ENCODE measurements around the gene SNTG2.
"Not testable (repeated sequence)": the region's sequence is repeated elsewhere in the genome, so short reads cannot be mapped to it uniquely, and the experiment has no call there.

Gene SNTG2

DNA sequence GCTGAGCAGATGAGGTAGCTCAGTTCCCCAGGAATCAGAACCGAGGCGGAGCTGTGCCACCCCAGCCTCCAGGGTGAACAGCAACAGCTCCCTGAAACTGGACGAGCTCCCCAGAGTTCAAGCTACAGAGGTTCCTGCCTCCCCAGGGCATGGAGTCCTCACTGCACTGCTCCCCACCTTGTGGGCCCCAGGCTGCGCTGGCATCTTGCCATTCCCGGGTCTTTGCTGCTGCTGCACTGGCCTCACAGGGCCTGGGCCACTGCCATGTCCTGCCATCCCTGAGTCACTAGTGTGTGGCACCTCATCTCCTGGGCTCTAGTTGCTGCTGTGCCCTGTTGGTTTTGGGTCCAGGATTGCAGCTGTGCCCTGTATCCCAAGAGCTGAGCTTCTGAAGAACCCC is 166.9 kb downstream of the SNTG2 start:
- no peak for DNase-seq (ENCODE audit: low read depth)
- no peak overlapping the region for H3K4me3 ChIP-seq (ENCODE audit: low read depth, low read length)
- TF ChIP-seq, protein P1, sequence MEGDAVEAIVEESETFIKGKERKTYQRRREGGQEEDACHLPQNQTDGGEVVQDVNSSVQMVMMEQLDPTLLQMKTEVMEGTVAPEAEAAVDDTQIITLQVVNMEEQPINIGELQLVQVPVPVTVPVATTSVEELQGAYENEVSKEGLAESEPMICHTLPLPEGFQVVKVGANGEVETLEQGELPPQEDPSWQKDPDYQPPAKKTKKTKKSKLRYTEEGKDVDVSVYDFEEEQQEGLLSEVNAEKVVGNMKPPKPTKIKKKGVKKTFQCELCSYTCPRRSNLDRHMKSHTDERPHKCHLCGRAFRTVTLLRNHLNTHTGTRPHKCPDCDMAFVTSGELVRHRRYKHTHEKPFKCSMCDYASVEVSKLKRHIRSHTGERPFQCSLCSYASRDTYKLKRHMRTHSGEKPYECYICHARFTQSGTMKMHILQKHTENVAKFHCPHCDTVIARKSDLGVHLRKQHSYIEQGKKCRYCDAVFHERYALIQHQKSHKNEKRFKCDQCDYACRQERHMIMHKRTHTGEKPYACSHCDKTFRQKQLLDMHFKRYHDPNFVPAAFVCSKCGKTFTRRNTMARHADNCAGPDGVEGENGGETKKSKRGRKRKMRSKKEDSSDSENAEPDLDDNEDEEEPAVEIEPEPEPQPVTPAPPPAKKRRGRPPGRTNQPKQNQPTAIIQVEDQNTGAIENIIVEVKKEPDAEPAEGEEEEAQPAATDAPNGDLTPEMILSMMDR (IDR thresholded peaks at IDR 0.05; ENCODE audit: insufficient read depth, low read depth, low read length, missing control alignments), result no peak

DNA sequence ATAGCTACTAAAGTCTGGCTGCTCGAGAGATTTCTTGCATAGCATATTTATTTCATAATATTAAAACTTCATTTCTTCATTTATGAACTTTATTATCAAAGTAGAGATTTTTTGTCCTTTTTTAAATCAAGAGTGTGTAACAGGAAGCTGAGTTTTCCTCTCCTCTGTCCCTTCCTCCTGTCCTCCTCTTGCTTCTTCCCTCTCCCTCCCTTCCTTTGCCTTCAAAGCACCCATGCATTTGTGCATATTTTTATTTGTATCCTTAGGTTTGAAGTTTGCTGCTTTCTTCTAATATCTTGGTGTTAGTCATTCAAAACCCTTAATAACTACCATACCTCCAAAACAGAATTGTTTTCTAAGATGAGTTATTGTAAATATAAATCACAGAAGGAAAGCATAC is 174.6 kb downstream of the SNTG2 start:
- TF ChIP-seq, protein P1 (IDR thresholded peaks at IDR 0.05; ENCODE audit: insufficient read depth, low read depth, low read length, missing control alignments), result no peak
- H3K4me3 ChIP-seq (ENCODE audit: low read depth, low read length), result no peak overlapping the region
- no peak for DNase-seq (ENCODE audit: low read depth)

DNA sequence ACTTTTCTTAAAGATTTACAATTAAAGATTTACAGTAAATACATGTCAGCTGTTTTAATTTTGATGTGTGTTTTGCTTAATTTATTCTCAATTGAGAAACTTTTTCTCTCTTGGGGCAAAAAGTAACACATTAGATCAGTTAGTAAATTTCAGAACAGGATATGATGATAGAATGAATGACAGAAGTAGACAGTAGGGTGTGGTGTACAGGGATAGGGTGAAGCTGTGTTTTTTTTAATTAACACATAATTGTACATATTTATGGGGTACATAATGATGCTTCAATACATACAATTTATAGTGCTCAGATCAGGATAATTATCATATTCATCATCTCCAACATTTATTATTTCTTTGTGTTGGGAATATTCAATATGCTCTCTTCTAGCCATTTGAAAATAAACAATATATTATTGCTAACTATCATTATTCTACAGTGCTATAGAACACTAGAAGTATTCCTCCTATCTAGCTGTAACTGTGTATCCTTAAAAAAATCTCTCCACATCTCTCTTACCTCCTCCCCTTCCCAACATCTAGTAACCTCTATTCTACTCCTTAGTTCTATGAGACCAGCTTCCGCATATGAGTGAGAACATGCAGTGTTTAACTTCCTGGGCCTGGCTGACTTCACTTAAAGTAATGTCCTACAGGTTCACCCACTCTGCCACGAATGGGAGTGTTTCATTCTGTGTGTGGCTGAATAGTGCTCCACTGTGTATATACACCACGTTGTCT is 175.2 kb downstream of the SNTG2 start:
- TF ChIP-seq, protein P1 (IDR thresholded peaks at IDR 0.05; ENCODE audit: insufficient read depth, low read depth, low read length, missing control alignments), result no peak
- H3K4me3 ChIP-seq (ENCODE audit: low read depth, low read length), result no peak overlapping the region
- DNase-seq (ENCODE audit: low read depth), result no peak

DNA sequence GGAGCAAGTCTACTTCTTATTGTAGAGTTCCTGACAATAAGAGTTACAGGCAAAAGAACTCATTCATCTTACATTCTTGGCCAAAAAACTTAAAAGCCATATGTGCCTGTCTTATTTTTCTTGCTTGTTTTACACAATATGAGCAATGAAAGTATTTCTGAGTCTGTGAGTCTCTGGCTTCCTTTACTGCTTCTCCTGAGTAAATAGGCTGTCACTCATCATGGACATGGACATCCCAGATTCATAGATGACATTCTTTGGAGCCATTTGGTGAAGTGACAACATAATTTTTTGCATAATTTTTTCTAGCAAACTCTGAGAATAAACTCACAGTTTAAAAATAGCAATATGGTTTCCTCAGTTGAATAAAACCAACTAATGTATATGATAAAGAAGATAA is 179.3 kb downstream of the SNTG2 start:
- H3K4me3 ChIP-seq (ENCODE audit: low read depth, low read length), result no peak overlapping the region
- TF ChIP-seq, protein P1 (IDR thresholded peaks at IDR 0.05; ENCODE audit: insufficient read depth, low read depth, low read length, missing control alignments), result no peak
- DNase-seq (ENCODE audit: low read depth), result no peak

DNA sequence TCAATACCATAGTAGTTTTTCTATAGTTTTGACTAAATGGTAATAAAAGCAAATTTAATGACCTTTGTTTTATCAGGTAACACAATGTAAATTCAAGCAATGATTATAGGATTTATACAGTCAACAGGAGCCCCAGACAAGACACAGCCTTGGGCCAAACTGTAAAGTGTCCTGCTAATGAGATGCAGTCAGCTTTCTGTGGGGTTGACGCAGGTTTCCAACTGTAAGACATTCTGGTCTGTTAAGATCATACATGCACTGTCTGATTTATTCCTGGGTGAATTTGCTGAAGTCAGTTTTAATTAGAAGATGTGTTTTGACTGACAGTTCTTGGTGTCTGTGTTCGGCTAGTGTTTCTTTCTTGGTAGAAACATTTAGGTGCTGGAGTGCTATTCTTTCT is 180.3 kb downstream of the SNTG2 start:
- TF ChIP-seq, protein P1 (IDR thresholded peaks at IDR 0.05; ENCODE audit: insufficient read depth, low read depth, low read length, missing control alignments), result no peak
- no peak for DNase-seq (ENCODE audit: low read depth)
- no peak overlapping the region for H3K4me3 ChIP-seq (ENCODE audit: low read depth, low read length)

DNA sequence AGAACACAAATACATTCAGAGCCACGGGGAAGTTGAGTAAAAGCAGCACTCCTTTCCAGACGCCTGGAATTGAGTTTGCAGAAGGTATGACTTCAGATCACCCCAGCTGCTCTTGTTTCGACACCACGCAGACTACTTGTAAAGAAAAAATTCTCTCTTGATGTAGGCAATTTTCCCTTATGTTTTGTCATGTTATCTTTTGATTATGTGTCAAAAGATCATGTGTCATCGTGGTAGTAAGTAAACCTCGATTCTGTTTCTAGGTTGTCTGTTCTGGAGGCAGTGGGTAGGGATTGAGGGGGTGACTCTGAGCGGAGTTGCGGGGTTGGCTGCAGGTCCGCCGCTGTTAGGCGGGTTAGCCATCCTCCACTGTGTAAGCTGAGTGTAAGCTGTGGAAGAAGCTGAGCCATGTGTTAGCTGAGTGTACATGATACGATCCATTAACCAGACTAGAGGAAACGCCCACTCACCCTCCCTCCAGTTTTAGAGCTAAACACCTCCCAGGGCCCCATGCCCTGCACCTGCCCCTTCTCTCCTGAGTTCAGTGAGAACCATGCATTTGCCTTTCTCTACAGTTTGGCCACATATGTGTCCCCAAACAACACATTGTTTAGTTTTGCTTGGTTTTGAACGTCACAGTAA is 181.8 kb downstream of the SNTG2 start:
- DNase-seq (ENCODE audit: low read depth), result no peak
- no peak overlapping the region for H3K4me3 ChIP-seq (ENCODE audit: low read depth, low read length)
- TF ChIP-seq, protein P1 (IDR thresholded peaks at IDR 0.05; ENCODE audit: insufficient read depth, low read depth, low read length, missing control alignments), result no peak

DNA sequence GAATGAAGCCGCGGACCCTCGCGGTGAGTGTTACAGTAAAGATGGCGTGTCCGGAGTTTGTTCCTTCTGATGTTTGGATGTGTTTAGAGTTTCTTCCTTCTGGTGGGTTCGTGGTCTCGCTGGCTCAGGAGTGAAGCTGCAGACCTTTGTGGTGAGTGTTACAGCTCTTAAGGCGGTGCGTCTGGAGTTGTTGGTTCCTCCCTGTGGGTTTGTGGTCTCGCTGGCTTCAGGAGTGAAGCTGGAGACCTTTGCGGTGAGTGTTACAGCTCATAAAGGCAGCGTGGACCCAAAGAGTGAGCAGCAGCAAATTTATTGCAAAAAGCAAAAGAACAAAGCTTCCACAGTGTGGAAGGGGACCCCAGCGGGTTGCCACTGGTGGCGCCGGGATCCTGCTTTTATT is 183.2 kb downstream of the SNTG2 start:
- not testable (repeated sequence) for DNase-seq (ENCODE audit: low read depth); H3K4me3 ChIP-seq (ENCODE audit: low read depth, low read length)

Measured in GM12865 (cell line).